ENCODE measurements around the gene INSL4.
A peak's percentile ranks its signal among the peaks of the same experiment; 100 is the strongest.

Gene INSL4

GRCh38 chr9:5231212-5231611, at the start of gene INSL4:
Gene INSL4 (plus strand): TSS chr9:5231419. CDS start chr9:5231524, 105 bp downstream.
- DNase-seq (ENCODE audit: low read depth, low spot score) = no peak

DNA sequence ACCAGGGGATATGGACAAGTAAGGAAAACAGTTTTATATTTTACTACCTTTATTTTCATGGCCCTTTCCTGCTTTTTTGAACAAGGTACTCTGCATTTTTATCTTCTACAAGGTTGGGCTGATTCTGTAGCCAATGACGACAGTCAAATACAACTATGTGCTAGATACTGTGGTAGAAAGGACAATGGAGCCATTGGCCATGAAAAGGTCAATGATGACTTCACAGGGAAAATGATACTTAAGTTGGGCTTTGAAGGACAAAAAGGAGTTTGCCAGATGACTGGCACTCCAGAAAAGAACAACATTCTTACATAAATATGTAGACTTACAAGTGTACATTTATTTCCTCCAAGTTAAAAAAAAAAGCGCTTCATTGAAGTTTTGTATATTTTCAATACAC, 46.4 kb upstream of the INSL4 start:
- no peak for DNase-seq (ENCODE audit: low read depth, low spot score)

DNA sequence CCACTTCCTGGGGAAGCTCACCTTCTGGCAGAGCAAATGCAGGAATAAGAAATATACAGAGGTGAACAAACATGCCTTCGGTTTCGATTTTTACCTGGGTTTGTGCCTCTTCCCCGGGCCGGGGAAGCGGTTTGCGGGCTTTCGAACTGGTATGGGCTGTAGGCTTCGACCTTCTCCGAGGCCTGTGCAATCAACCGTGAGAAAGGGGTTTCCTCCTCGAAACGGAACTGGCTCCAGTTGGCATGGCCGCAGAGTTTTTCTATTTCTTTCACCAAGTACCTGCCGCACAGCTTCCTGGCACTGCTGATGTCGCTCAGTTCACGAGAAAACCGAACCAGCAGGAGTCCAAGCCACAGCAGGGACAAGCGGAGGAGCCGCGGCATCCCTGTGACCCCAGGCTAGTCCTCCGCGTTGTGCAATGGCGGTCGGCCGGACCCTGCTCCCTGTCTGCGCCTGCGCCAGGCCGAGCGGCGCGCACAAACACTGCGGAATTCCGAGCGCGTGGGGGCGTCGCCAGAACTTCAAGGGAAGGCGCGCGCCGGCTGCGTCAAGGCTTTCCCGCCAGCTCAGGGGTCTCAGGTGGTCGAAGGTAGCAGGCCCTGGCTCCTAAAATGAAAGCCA, 45.9 kb upstream of the INSL4 start, which contains the start of gene INSL6:
Gene INSL6 (minus strand): TSS at position 420 of the 621 bp plus-strand sequence. CDS start 37 bp downstream, at position 383.
- DNase-seq (ENCODE audit: low read depth, low spot score) = no peak

DNA sequence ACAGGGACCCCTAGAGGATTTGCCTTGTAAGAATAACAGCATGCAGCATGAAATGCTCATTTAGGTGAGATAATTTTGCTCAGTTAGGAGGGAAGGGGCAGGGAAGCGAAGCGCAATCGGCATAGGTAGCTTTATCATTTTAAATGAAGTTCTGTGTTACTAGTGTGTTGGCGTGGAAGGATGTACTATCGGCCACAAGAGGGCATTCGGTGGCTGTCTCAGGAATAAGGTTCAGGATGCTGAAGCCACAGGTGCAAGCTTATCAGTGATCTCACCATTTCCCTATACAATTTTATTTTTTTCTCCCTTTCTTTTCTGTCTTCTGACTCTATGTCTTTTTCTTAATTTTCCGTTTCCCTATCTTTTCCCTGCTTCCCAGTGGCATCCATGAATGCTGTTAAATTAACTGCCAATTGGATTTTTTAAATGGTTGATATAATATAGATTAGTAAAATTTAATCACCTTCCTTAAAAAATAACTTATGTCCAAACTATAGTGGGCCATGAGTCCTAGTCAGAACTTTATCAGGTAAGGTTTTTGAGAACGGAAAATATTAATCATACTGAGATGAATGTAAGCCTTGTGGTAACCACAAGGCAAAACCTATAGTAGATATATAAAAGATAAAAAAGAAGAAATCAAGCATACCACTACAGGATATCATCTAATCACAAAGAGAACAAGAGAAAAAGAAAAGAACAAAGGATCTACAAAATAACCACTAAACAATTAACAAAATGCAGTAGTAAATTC, 44.6 kb upstream of the INSL4 start:
- peak; percentile 76 for DNase-seq (ENCODE audit: low read depth, low spot score)

- no peak for DNase-seq (ENCODE audit: low read depth, low spot score)
Measured at GRCh38 chr9:5188060-5188984, 42.9 kb upstream of the INSL4 start.

GRCh38 chr9:5191985-5192384, 39.2 kb upstream of the INSL4 start:
- no peak for DNase-seq (ENCODE audit: low read depth, low spot score)

GRCh38 chr9:5193345-5193744, 37.9 kb upstream of the INSL4 start:
- DNase-seq (ENCODE audit: low read depth, low spot score) = peak; percentile 2

DNA sequence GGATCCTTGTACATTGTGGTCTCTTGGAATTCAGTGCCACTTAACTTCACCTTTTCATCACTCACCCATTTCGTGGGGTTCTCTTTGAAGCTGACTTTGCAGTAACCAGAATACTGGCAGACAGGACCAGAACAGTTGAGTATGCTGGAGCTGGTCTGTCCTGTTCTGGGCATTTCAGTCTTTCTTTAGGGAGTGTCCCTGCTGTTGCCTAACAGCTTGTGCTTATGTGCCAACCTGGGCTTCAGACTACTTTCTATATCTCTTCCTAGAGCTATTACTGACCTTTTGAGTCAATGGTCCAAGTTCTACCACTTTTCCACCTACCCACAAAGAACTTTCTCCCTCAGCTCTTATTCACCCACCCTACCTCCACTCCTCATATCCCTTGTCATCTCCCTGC, 35.8 kb upstream of the INSL4 start:
- no peak for DNase-seq (ENCODE audit: low read depth, low spot score)

GRCh38 chr9:5205071-5205470, 26.1 kb upstream of the INSL4 start:
- no peak for DNase-seq (ENCODE audit: low read depth, low spot score)

GRCh38 chr9:5230554-5230953, 665 bp upstream of the INSL4 start:
- no peak for DNase-seq (ENCODE audit: low read depth, low spot score)

DNA sequence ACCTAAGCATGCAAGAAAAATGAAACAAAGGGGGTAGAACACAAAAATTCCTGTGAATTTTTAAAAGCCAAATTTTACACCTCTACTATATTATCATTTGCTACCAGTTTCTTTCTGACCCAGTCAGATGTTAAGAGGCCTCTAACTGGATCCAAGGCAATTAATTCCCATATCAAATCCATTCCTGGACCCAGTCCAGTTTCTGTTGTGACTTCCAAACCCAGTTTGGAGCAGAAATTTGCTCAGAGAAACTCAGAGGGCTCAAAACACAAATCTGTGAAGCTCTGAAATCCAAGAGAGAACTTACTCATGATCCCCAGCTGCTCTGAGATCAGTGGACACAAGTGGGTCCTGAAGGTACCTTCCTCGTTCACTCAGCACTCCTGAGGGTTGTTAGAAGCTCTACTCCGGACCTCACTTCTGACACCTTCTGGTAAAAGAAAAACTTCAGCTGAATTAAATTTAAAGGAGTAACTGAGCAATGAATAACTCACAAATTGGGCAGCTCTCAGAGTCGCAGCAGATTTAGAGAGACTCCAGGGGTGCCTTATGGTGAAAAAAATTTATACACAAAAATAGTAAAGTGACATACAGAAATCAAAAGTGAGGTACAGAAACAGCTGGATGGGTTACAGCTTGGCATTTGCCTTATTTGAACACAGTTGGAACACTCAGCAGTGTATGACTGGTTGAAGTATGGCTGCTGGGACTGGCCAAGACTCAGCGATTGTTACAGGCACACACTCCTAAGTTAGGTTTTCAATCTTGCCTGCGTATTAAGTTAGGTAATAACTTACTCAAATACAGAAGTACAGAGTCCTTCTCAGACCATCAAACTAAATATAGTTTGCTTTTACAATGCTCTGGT, 32.4 kb downstream of the INSL4 start:
- peak; percentile 20 for DNase-seq (ENCODE audit: low read depth, low spot score)

- no peak for DNase-seq (ENCODE audit: low read depth, low spot score)
Measured at GRCh38 chr9:5264219-5264595, 33.0 kb downstream of the INSL4 start.

DNA sequence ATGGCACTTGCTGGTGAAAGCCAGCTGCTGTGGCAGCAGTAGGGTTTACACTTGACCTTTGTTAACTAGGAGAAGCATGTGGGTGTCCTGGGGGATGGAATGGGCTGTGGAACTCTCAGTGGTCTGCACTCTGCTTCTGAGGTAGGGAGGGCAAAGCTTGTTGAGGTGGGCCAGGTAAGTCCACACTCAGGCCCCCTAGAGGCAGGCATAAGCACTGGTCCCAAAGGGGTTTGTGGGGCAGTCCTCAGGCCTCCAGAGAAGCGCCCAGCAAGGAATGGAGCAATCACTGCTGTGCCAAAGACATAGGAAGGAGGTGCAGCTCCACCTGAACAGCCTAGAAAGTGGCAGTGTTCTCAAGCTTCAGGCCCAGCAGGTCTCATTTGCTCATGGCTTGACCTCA, 34.7 kb downstream of the INSL4 start:
- no peak for DNase-seq (ENCODE audit: low read depth, low spot score)

DNA sequence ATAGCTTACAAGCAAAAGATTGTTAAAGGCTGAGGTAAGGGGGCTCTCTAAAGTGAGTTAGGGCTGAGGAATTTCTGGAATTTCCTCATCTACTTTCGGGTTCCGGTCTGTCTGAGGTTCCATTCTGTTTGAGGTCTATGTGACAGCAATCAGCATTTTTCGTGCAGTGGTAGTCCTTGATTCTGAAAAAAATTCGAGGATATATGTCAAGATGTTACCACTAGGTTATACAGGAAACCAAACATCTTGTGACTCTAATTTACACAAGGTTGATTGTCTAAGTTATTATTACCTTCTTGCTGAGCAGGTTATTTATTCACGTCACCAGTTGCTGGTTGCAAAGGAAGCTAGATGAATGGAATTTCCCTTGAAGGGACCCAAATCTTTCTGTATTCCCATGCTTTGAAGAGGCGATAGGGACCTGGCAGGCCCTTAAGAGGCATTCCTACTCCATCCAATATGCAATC, 38.1 kb downstream of the INSL4 start:
- peak; percentile 86 for DNase-seq (ENCODE audit: low read depth, low spot score)

- DNase-seq (ENCODE audit: low read depth, low spot score) = no peak
Measured at GRCh38 chr9:5274770-5275169, 43.6 kb downstream of the INSL4 start.

DNA sequence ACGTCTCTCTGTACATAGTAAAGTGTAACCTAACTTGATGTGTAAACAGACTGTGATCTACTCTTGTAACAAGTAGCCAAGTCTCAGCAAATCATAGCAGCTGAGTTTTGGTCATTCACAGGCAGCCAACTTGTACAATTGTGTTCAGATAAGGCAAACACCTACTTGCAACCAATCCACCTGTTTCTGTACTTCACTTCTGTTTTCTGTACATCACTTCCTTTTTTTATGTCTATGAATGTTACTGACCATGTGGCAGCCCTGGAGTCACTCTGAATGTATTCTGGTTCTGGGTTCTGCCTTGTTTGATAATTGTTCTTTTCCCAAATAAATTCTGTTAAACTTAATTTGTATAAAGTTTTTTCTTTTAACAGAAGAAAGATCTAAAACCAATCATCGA, 47.3 kb downstream of the INSL4 start:
- no peak for DNase-seq (ENCODE audit: low read depth, low spot score)
